KMS-11 (cell line): Measurements from ENCODE around the gene TMEM169.
A peak's percentile ranks its signal among the peaks of the same experiment; 100 is the strongest.

Experiments used
- H2AFZ ChIP-seq: fragments of 200-600 bp; sonication (generic); 2 replicates; pipeline ENCODE4 v1.6.1; 2016; ENCODE audit warnings: antibody characterized with exemption, mixed run types, low read depth
- H3K27ac ChIP-seq: fragments of 200-600 bp; sonication (generic); 2 replicates; pipeline ENCODE4 v1.6.1; 2016; ENCODE audit warnings: mild to moderate bottlenecking, mixed run types
- H3K27me3 ChIP-seq: fragments of 200-600 bp; sonication (generic); 2 replicates; pipeline ENCODE4 v1.6.1; 2017; ENCODE audit warnings: mild to moderate bottlenecking, low read depth, mixed run types, moderate library complexity; ENCODE audit not compliant: insufficient read depth
- H3K36me3 ChIP-seq: fragments of 200-600 bp; sonication (generic); 2 replicates; pipeline ENCODE4 v1.6.1; 2017; ENCODE audit warnings: mild to moderate bottlenecking, mixed run types; ENCODE audit not compliant: insufficient read depth
- H3K4me1 ChIP-seq: fragments of 200-600 bp; sonication (generic); 2 replicates; pipeline ENCODE4 v1.6.1; 2016; ENCODE audit warnings: mild to moderate bottlenecking, low read depth, mixed run types; ENCODE audit not compliant: poor library complexity, severe bottlenecking
- H3K4me2 ChIP-seq: fragments of 200-600 bp; sonication (generic); 2 replicates; pipeline ENCODE4 v1.7.0; 2016; ENCODE audit warnings: mild to moderate bottlenecking, mixed run types
- H3K4me3 ChIP-seq: fragments of 200-600 bp; sonication (generic); IDR thresholded peaks from 2 replicates; pipeline ENCODE4 v1.6.1; 2017; ENCODE audit warnings: low read depth, low read length, mixed read lengths; ENCODE audit not compliant: insufficient read depth
- H3K79me2 ChIP-seq: fragments of 200-600 bp; sonication (generic); 2 replicates; pipeline ENCODE4 v1.6.1; 2016; ENCODE audit warnings: low read depth, mixed run types; ENCODE audit not compliant: insufficient read depth
- H3K9ac ChIP-seq: fragments of 200-600 bp; sonication (generic); 2 replicates; pipeline ENCODE4 v1.6.1; 2016; ENCODE audit warnings: mild to moderate bottlenecking, mixed run types
- H4K20me1 ChIP-seq: fragments of 200-600 bp; sonication (generic); 2 replicates; pipeline ENCODE4 v1.6.1; 2016; ENCODE audit warnings: mild to moderate bottlenecking, mixed run types; ENCODE audit not compliant: insufficient read depth
- CTCF ChIP-seq: fragments of 200-600 bp; sonication (generic); conservative IDR thresholded peaks from 2 replicates; pipeline ENCODE4 v1.6.1; 2017; ENCODE audit warnings: low read depth, mild to moderate bottlenecking, antibody characterized with exemption, low read length, moderate library complexity, mixed read lengths

TMEM169 gene

GRCh38 chr2:216108967-216109921, 27.5 kb downstream of the TMEM169 start, which contains the start of gene XRCC5:
TSS of gene XRCC5 (plus strand) at chr2:216109348. CDS start at chr2:216109437, 89 bp downstream.
- H3K27ac ChIP-seq, result peak within 1 kb of the TSS; percentile 72
- H3K4me1 ChIP-seq, result peaks cover 46% of the 10 kb centered on the region
- H3K4me3 ChIP-seq, result no peak within 1 kb of the TSS
- no peaks in the 10 kb centered on the region; the same call in 1 of the 2 replicates for H3K36me3 ChIP-seq
- peak within 1 kb of the TSS; percentile 17; the same call in 1 of the 2 replicates for H2AFZ ChIP-seq
- H3K79me2 ChIP-seq, result peaks cover 34% of the 10 kb centered on the region
- peak within 1 kb of the TSS; percentile 69 for H3K9ac ChIP-seq
- H4K20me1 ChIP-seq, result no peaks in the 10 kb centered on the region
- peak within 1 kb of the TSS; percentile 97 for H3K4me2 ChIP-seq
- TF ChIP-seq CTCF, result no peak
- H3K27me3 ChIP-seq, result no peaks in the 10 kb centered on the region

GRCh38 chr2:216109962-216110614, 28.4 kb downstream of the TMEM169 start:
- peaks cover 36% of the 10 kb centered on the region for H3K79me2 ChIP-seq
- no peaks in the 10 kb centered on the region for H4K20me1 ChIP-seq
- H3K4me2 ChIP-seq, result peak overlapping the region; percentile 97
- H3K4me3 ChIP-seq, result no peak overlapping the region
- no peaks in the 10 kb centered on the region; the same call in 1 of the 2 replicates for H3K36me3 ChIP-seq
- H3K27ac ChIP-seq, result peak overlapping the region; percentile 72
- no peak overlapping the region for H2AFZ ChIP-seq
- peak; percentile 69 for TF ChIP-seq CTCF
- peaks cover 51% of the 10 kb centered on the region for H3K4me1 ChIP-seq
- no peaks in the 10 kb centered on the region for H3K27me3 ChIP-seq
- peak overlapping the region; percentile 69 for H3K9ac ChIP-seq

- Histone ChIP-seq H3K36me3 (no peaks in the 10 kb centered on the region; the same call in 1 of the 2 replicates), H3K27me3 (no peaks in the 10 kb centered on the region), H4K20me1 (no peaks in the 10 kb centered on the region), H3K4me3 (no peak overlapping the region), H3K4me2 (peak overlapping the region; percentile 97), H3K4me1 (peaks cover 56% of the 10 kb centered on the region), H3K9ac (peak overlapping the region; percentile 69), H2AFZ (no peak overlapping the region), H3K79me2 (peaks cover 42% of the 10 kb centered on the region), H3K27ac (peak overlapping the region; percentile 72)
- TF ChIP-seq CTCF, result no peak
Measured at GRCh38 chr2:216110620-216111019, 28.9 kb downstream of the TMEM169 start.

GRCh38 chr2:216111122-216111521, 29.4 kb downstream of the TMEM169 start:
- Histone ChIP-seq H3K4me3 (no peak overlapping the region), H4K20me1 (no peaks in the 10 kb centered on the region), H3K79me2 (peaks cover 47% of the 10 kb centered on the region), H3K27me3 (no peaks in the 10 kb centered on the region), H3K27ac (peak overlapping the region; percentile 72), H3K4me2 (peak overlapping the region; percentile 97), H3K4me1 (peaks cover 61% of the 10 kb centered on the region), H3K9ac (peak overlapping the region; percentile 69; the same call in 1 of the 2 replicates), H3K36me3 (peaks cover 1% of the 10 kb centered on the region; the same call in 1 of the 2 replicates), H2AFZ (no peak overlapping the region)
- no peak for TF ChIP-seq CTCF
